ENCODE data around the gene IRF2BP1. TPM values are rescaled to one million over a fixed set of nuclear protein-coding genes. Genes with fewer than 3 reads are reported as not detected.

The IRF2BP1 gene, protein sequence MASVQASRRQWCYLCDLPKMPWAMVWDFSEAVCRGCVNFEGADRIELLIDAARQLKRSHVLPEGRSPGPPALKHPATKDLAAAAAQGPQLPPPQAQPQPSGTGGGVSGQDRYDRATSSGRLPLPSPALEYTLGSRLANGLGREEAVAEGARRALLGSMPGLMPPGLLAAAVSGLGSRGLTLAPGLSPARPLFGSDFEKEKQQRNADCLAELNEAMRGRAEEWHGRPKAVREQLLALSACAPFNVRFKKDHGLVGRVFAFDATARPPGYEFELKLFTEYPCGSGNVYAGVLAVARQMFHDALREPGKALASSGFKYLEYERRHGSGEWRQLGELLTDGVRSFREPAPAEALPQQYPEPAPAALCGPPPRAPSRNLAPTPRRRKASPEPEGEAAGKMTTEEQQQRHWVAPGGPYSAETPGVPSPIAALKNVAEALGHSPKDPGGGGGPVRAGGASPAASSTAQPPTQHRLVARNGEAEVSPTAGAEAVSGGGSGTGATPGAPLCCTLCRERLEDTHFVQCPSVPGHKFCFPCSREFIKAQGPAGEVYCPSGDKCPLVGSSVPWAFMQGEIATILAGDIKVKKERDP
- total RNA-seq (2014; rRNA removed; shearing (Covaris generic)): 8.7 and 13.0 TPM in 2 replicates

DNA sequence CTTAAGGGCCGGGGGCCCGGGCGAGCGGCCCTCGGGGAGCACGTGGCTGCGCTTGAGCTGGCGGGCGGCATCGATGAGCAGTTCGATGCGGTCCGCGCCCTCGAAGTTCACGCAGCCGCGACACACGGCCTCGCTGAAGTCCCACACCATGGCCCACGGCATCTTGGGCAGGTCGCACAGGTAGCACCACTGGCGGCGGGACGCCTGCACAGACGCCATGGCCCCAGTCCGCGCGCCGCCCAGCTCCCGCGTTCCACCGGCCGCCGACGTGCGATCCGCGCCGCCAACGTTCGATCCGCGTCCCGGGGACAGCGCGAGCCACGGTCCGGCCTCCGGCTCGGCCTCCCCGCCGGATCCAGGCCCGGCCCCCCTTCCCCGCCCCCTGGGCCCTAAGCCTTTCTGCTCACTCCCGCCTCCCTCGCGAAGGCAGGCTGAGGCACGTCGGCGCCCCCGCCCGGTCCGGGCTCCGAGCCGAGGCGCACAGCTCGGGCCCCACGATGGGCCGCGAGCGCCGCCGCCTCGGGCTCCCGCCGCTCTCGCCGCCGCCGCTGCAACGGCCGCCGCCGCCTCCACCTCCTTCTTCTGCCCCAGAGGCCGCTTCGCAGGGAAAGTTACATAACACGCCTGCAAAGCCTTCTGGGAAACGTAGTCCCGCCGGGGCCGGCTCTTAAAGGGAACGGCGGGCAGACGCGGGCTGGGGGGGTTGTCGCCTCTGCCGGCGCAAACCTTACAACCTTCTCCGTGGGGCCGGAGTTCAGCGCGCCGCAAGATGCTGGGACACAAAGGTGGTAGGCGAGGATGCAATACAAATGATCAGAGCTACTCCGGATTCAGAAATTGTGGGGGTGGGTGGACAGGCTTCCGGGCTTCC is at the start of gene IRF2BP1:
Gene IRF2BP1 (minus strand): TSS at position 586 of the 871 bp plus-strand sequence. CDS start 367 bp downstream, at position 219.
- peak; percentile 79 for DNase-seq (ENCODE audit: low spot score)

DNA sequence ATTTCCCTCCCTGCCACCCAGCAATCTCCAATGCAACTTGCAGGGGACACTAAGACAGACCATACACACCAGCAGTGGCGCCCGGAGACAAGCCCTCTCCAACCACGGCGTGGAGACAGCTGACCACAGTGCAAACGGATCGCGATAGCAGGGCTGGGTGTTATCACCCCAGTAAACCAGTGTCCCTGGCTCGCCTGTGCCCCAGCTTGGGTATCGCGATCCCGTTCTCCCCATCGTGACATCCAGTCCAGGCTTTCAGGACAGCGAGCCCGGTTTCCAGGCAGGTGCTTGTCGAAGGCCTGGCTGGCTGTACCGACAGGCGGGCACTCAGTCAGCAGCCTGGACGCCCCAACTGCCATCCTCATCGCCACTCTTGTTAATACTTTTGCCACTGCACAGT is 49.3 kb upstream of the IRF2BP1 start:
- no peak for DNase-seq (ENCODE audit: low spot score)

DNA sequence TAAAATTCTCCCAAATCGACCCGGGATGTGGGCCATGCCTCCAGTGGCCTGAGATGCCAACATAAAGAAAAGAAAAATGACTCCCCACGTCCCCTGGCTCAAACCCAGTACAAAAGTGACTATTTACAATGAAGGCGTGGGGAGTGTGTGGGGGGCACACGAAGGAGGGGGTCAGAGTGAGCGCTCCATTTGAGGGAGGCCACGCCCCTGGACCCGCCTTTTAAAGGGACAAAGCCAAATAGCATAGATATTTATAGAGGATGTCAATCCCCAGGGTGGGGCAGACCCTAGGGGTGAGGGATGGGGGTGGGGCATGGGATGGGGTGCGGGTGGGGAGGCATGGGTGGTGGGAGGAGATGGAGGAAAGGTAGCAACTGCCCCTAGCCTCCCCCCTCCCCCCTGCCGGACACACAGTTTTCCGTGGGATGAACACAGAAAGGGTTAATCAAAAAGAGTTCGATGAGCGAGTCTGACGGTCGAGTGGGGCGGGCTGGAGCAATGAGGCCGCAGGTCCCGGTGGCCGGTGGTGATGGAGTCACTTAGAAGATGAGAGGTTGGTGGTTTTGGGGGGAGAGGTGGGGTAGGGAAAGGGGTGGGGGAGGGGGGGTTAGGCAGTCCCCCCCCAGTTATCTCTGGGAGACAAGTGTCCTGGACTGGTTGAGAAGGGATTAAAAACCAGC is 48.8 kb upstream of the IRF2BP1 start:
- DNase-seq (ENCODE audit: low spot score): no peak

DNA sequence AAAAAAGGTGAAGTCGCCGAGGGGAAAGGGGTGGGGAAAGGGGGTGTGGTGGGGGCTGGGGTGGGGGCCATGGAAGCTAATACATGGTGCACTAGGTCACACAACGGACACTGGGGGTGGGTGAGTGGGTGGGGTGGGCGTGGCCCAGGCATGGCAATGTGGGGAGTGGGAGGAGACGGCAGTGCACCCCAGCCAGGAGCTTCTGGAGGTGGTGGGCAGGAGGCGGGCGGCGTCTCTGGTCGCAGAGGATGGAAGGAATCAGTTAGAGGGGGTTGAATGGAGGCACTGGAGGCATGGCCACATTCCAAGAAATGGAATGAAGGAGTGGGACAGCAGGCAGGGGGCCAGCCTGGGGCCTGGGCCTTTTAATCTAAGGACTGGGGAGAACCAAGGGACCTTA is 47.8 kb upstream of the IRF2BP1 start:
- DNase-seq (ENCODE audit: low spot score): no peak

DNA sequence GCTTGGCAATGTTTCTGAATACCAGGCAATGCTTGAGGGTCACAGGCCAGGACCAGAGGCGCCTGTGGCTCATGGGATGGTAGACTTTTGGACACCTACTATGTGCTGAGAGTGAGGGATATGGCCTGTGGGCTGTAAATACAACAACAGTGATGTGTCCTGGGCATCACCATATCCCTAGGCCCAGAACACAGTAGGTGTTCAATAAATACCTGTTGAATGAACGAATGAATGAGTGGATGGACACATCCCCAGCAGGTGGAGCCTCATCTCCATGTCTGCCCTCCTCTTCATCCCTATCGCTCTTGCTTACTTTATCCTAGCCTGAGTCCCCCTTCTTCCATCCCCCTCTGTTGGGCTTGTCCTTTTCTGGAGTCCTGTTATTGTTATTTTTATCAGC is 45.1 kb upstream of the IRF2BP1 start:
- no peak for DNase-seq (ENCODE audit: low spot score)

DNA sequence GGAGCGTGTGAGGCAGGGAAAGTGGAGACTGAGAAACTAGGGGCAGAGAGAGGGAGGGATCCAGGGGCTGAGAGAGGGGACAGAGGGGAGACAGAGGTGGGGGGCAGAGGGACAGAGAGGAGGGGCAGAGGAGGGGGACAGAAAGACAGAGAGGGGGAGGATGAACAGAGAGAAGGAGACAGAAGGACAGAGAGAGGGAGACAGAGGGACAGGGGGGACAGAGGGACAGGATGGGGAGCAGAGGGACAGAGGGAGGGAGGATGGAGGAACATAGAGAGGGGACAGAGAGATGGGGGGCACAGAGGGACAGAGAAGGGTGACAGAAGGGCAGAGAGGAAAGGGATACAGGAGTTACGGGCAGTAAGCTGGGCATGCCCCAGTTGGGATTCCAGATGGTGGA is 43.3 kb upstream of the IRF2BP1 start:
- DNase-seq (ENCODE audit: low spot score): no peak

DNA sequence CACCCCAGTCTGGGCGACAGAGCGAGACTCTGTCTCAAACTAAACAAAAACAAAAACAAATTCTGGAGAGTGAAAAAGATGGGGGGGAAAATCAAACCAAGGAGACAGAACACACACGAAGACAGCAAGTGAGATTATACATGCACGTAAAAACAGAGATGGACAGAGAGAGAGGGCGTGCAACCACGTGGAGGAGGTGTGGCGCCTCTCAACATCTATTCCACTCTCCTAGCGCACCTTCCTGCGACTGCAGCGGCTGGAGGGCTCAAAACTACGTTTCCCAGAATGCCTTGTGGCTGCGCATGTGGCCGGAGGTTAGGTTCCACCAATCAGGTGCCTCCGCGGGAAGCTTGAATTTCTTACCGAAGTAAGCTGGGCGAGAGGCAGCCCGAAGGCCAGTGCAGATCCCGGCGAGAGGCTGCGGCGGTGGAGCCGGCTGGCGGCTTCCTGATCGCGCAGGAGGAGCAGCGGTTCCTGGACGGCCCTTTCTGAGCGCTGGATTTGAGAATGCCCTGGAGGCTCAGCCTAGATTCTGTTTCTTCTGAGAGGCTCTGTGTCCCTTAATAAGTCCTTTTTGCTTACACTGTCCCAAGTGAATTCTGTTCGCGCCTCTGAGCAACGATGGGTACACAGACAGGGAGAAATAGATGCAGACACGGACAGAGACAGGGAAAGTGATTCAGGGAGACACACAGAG is 41.8 kb upstream of the IRF2BP1 start:
- peak; percentile 85 for DNase-seq (ENCODE audit: low spot score)

DNA sequence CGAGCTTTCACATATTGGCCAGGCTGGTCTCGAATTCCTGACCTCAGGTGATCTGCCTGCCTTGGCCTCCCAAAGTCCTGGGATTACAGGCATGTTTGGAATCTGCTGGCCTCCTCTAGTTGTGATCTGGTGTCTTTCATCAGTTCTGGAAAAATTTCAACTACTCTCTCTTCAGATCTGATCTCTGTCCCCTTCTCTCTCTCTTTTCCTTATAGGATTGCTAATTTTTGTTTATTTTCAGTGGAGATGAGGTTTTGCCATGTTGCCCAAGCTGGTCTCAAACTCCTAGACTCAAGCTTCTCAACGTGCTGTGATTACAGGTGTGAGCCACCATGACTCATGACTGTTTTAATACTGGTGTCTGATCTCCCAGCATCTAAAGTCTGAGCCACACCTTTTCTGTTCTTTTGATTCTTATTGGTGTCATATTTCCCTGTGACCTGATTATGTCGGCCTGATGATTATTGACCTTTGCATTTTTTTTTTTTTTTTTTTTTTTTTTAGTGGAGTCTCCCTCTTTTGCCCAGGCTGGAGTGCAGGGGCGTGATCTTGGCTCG is 39.0 kb upstream of the IRF2BP1 start:
- DNase-seq (ENCODE audit: low spot score): no peak

DNA sequence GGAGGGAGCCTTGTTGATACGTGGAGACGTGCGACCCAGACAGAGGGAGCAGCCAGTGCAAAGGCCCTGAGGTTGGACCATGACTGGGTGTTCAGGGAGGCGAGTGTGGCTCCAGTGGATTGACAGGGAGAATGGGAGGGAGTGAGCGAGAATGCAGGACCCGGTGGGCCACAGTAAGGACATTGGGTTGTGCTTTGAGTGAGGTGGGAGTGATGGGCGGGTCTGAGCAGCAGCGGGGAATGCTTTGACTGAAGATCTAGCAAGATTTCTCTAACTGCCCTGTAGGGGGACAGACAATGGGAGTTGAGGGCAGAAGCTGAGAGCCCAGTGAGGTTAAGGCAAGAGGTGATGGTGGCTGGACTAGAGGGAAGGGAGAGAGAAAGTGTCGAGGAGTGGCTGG is 36.3 kb upstream of the IRF2BP1 start:
- DNase-seq (ENCODE audit: low spot score): no peak

DNA sequence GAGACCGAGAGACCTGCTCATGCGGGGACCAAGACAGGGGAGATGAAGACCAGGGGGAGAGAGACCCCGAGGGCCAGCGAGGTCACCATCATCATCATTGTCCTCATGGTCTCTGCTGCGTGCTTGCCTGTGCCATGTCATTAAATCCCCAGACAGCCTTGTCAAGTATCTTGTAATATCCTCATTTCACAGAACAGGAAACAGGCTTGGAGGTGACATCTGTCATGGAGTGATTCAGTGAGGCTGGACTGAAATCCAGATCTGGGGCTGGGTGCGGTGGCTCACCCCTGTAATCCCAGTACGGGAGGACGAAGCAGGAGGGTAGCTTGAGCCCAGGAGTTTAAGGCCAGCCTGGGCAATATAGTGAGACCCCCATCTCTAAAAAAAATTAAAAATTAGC is 34.5 kb upstream of the IRF2BP1 start:
- DNase-seq (ENCODE audit: low spot score): no peak

DNA sequence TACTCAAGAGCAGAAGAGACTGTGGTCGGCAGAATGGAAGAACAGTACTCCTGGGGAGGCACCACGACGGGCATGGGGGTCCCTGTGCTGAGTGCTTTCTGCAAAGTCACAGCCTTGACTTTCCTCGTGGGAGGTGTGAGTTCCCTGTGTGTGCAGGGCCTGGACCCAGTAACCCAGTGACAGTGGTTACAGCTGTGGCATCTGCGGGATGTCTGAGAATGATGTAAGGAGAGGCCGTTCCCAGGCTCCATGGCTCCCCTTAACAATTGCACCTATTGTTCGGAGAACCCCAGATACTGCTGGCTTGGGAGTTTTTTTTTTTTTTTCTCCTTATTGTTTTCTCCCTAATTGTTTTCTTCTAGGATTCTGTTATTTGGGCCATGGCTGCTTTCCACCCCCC is 33.7 kb upstream of the IRF2BP1 start:
- no peak for DNase-seq (ENCODE audit: low spot score)

DNA sequence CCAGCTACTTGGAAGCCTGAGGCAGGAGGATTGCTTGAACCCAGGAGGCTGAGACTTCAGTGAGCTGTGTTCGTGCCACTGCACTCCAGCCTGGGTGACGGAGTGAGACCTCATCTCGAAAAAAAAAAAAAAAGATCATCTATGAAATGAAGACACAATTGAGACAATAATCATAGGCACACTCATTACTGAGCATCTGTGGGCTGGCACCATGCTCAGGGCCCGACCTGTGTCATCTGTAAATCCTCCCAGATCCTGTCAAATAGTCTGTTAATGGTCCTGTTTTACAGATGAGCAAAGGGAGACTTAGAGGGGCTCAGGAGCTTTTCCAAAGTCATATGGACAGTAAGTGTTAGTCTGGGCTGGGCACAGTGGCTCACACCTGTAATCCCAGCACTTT is 32.8 kb upstream of the IRF2BP1 start:
- no peak for DNase-seq (ENCODE audit: low spot score)

DNA sequence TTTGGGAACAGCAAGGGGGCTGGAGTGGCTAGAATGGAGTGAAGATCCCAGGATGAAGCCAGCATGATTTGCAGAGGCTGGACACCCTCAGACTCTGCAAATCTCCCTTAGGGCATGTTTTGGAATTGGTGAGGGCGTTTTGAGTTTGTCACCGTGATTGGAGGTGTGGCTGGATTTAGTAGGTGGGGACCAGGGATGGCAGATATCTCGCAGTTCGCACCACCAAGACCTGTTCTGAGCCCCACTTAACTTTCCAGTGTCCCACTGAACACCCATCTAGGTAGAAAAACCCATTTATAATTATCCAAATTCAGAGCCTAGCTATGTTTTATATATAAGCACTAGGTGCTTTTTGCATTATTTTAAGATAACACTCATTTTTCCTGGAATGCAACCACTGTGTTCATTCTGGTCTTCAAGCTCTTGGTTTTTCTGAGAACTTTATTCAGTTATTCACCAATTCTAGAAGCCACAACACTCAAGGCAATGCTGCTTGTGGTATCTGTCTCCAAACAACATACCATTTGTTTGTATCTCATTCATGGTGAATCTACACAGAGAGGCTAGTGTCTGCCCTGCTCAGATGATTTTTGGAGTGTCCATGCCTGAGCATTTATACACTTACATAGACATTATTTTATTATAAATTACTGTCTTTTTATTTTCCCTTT is 31.6 kb upstream of the IRF2BP1 start:
- no peak for DNase-seq (ENCODE audit: low spot score)

DNA sequence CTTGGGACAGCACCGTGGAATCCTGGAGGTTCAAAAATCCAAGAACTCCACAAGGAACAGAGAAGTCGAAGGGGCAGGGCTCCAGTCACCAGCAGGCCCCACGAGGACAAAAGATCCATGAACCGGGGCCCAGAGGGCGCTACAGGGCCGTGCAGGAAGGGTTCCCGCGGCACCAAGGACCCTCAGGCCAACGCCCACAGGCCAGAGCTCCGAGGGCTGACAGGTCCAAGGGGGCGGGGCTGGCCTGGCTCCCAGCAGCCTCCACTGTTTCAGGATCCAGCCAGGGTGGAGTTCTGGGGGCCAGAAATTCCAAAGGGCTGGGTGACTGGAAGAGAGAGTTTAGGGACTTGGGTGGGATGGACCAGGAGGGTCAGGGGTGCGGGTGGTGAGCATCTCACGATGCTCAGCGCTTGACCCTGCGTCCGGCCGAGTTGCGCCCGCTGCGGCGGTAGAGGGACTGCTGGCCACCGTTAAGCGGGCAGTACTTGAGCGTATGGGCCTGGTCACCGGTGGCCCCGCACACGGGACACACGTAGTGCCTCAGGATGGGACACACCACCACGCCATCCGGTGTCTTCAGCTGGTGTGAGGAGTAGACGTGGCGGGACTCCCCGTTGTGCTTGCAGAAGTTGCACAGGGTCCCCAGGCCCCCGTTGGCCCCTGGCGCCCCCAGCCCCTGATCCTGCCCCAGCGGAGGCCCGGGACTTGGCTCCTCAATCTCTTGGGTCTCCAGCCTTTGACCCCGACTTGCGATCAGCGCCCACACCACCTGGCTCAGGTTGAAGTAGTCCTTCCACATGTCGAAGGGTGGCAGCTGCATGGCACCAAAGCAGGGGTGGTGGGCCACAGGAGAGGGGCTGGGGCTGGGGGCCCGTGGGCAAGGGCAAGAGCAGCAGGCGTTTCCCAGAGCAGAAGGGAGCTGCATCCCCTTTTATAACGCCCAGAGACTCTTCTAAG is 28.2 kb upstream of the IRF2BP1 start, which contains the start of gene NANOS2:
Gene NANOS2 (minus strand): TSS at position 905 of the 957 bp plus-strand sequence. CDS start 85 bp downstream, at position 820.
- DNase-seq (ENCODE audit: low spot score): no peak

DNA sequence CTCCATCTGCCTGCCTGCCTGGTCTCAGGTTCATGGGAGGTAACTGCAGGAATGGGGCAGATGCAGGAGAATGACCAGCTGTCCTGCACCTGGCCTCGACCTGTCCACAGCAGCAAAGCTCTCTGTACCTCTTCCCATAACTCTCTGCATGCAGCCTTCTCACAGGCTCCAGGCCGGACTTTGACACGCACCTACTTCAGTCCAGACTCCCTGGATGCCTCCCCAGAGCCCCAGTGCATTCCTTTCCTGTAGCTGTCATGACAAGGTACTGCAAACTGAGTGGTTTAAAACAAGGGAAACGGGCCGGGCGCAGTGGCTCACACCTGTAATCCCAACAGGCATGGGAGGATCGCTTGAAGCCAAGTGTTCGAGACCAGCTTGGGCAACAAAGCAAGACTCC is 25.4 kb upstream of the IRF2BP1 start:
- DNase-seq (ENCODE audit: low spot score): no peak

DNA sequence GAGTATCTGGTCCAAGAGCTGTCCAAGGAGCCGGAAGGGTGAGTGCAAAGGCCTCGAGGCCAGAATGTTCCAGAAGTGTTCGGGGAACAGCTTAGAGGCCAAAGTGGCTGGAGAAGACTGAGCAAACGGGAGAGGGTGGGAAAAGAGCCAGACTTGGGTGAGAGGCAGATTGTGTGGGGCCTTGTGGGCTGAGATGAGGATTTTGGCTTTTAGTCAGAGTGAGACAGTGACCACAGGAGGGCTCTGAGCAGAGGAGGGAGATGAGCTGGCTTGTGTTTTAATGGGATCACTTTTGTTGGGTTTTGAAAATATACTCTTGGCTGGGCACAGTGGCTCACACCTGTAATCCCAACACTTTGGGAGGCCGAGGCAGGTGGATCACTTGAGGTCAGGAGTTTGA is 23.0 kb upstream of the IRF2BP1 start:
- DNase-seq (ENCODE audit: low spot score): no peak

DNA sequence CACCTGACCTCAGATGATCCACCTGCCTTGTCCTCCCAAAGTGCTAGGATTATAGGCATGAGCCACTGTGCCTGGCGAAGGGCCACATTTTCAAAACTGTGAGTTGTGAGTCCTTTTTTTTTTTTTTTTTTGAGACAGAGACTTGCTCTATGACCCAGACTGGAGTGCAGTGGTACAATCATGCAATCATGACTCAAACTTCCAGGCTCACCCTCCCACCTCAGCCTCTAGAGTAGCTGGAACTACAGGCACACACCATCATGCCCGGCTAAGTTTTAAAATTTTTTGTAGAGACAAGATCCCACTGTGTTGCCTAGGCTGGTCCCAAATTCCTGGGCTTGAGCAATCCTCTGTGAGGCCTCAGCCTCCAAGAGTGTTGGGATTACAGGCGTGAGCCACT is 20.3 kb upstream of the IRF2BP1 start:
- DNase-seq (ENCODE audit: low spot score): no peak

DNA sequence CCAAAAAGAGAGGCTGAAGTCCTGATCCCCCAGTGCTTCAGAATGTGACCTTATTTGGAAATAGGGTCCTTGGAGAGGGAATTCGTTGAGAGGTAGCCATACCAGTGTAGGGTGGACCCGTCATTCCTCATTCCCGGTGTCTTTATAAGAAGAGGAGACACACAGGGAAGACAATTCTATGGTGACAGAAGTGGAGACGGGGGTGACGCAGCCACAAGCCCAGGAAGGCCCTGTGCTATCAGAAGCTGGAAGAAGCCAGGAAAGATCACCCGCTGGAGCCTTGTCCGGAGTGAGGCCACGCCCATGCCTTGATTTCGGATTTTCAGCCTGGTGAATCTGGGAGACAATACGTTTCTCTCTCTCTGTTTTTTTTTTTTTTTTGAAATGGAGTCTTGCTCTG is 19.1 kb upstream of the IRF2BP1 start:
- DNase-seq (ENCODE audit: low spot score): no peak
